ENCODE measurements around the gene CENPT. TPM values are rescaled to one million over a fixed set of nuclear protein-coding genes. Genes with fewer than 3 reads are reported as not detected.

Gene CENPT
- total and polyA plus RNA-seq, 2 of the 8 experiments (the other 6 are each of a cell fraction or from before 2014, with no cell fraction given) = 42.4 to 53.4 TPM

- no peak for TF ChIP-seq NANOG (IDR thresholded peaks at IDR 0.05; ENCODE audit: insufficient read depth, low read depth, low read length, poor library complexity, severe bottlenecking)
- TF ChIP-seq SP1 (IDR thresholded peaks at IDR 0.05; ENCODE audit: low read depth, low read length) = no peak
- TF ChIP-seq SIRT6 (IDR thresholded peaks at IDR 0.05; ENCODE audit: low read length) = no peak
- TF ChIP-seq TCF12 (IDR thresholded peaks at IDR 0.05; ENCODE audit: low read depth, low read length) = no peak
- no peak for TF ChIP-seq JUND (IDR thresholded peaks at IDR 0.05; ENCODE audit: low read length)
- TF ChIP-seq RXRA (IDR thresholded peaks at IDR 0.05; ENCODE audit: insufficient read depth, low read depth, low read length) = no peak
- no peak for TF ChIP-seq KDM1A (IDR thresholded peaks at IDR 0.05; ENCODE audit: borderline replicate concordance, low read length)
Observed at GRCh38 chr16:67796099-67796718, 51.3 kb downstream of the CENPT start (continued).
